Neuronal stem cell (in vitro differentiated cells): ENCODE data around the gene TNFSF12.

Experiments used
- DNase-seq: peaks from one replicate; pipeline ENCODE4 v3.0.0-alpha.2; 2013; ENCODE audit warnings: low spot score
- H2AFZ ChIP-seq: one replicate; pipeline ENCODE4 v1.6.1; 2013; ENCODE audit warnings: mild to moderate bottlenecking, low read length, inconsistent platforms
- H2AK5ac ChIP-seq: 2 replicates; pipeline ENCODE4 v1.6.1; 2013; ENCODE audit warnings: low read depth, mild to moderate bottlenecking, inconsistent platforms, low read length, moderate library complexity, mixed read lengths
- H2BK120ac ChIP-seq: 2 replicates; pipeline ENCODE4 v1.6.1; 2013; ENCODE audit warnings: low read depth, mild to moderate bottlenecking, inconsistent platforms, low read length, moderate library complexity, mixed read lengths
- H2BK12ac ChIP-seq: one replicate; pipeline ENCODE4 v1.6.1; 2013; ENCODE audit warnings: low read length, inconsistent platforms
- H2BK15ac ChIP-seq: 2 replicates; pipeline ENCODE4 v1.6.1; 2013; ENCODE audit warnings: mild to moderate bottlenecking, low read length, inconsistent platforms, mixed read lengths
- H2BK5ac ChIP-seq: one replicate; pipeline ENCODE4 v1.6.1; 2013; ENCODE audit warnings: inconsistent platforms, mild to moderate bottlenecking, low read length, moderate library complexity
- H3K14ac ChIP-seq: one replicate; pipeline ENCODE4 v1.6.1; 2013; ENCODE audit warnings: low read length, inconsistent platforms
- H3K18ac ChIP-seq: 2 replicates; pipeline ENCODE4 v1.6.1; 2013; ENCODE audit warnings: low read length, inconsistent platforms
- H3K23ac ChIP-seq: 2 replicates; pipeline ENCODE4 v1.6.1; 2013; ENCODE audit warnings: low read depth, mild to moderate bottlenecking, mixed read lengths, low read length, inconsistent platforms; ENCODE audit not compliant: poor library complexity
- H3K27ac ChIP-seq: replicated peaks from 3 replicates; pipeline ENCODE4 v1.5.1; 2013; ENCODE audit warnings: low read length, inconsistent platforms
- H3K27me3 ChIP-seq, 3 experiments: 2 replicates each; pipeline ENCODE4 v1.6.1; 2013; ENCODE audit warnings: low read length in 3 of 3, mild to moderate bottlenecking in 2 of 3, inconsistent platforms in 1 of 3, low read depth in 1 of 3, mixed read lengths in 1 of 3, moderate library complexity in 1 of 3; ENCODE audit not compliant: control insufficient read depth in 3 of 3, insufficient read depth in 3 of 3
- H3K36me3 ChIP-seq, 2 donors: replicated peaks in 1 of 2; 2 replicates each; pipeline ENCODE4 v1.6.1; 2013; ENCODE audit warnings: low read length in 2 of 2; ENCODE audit not compliant: control insufficient read depth in 2 of 2, insufficient read depth in 2 of 2
- H3K4ac ChIP-seq: 2 replicates; pipeline ENCODE4 v1.6.1; 2013; ENCODE audit warnings: inconsistent platforms, mild to moderate bottlenecking, low read length, moderate library complexity
- H3K4me1 ChIP-seq, 2 donors: 1 replicate in 1 of 2; 2 replicates in 1 of 2; pipeline ENCODE4 v1.6.1; 2013; ENCODE audit warnings: low read length in 2 of 2, low read depth in 1 of 2; ENCODE audit not compliant: control insufficient read depth in 2 of 2, insufficient read depth in 1 of 2
- H3K4me2 ChIP-seq: one replicate; pipeline ENCODE4 v1.6.1; 2013; ENCODE audit warnings: mild to moderate bottlenecking, low read length, inconsistent platforms; ENCODE audit not compliant: insufficient read depth, poor library complexity, severe bottlenecking
- H3K4me3 ChIP-seq, 2 donors: 2 replicates each; pipeline ENCODE4 v1.5.1; 2013; ENCODE audit warnings: low read length in 2 of 2, mild to moderate bottlenecking in 2 of 2, inconsistent platforms in 1 of 2, moderate library complexity in 1 of 2
- H3K79me1 ChIP-seq: one replicate; pipeline ENCODE4 v1.6.1; 2013; ENCODE audit warnings: low read depth, mild to moderate bottlenecking, inconsistent platforms, low read length, moderate library complexity
- H3K9ac ChIP-seq: one replicate; pipeline ENCODE4 v1.6.1; 2013; ENCODE audit warnings: mild to moderate bottlenecking, low read depth, low read length, inconsistent platforms; ENCODE audit not compliant: poor library complexity
- H3K9me3 ChIP-seq, 2 donors: replicated peaks in 1 of 2; 2 replicates each; pipeline versions ENCODE3 to v1.6.1; 2013; ENCODE audit warnings: low read length in 2 of 2, mild to moderate bottlenecking in 2 of 2, inconsistent platforms in 1 of 2, low read depth in 1 of 2, mixed read lengths in 1 of 2, moderate library complexity in 1 of 2; ENCODE audit not compliant: control insufficient read depth in 2 of 2, insufficient read depth in 1 of 2
- H4K8ac ChIP-seq: one replicate; pipeline ENCODE4 v1.6.1; 2013; ENCODE audit warnings: low read depth, mild to moderate bottlenecking, inconsistent platforms, low read length, moderate library complexity
- H4K91ac ChIP-seq: one replicate; pipeline ENCODE4 v1.6.1; 2013; ENCODE audit warnings: low read length, low read depth, mild to moderate bottlenecking, inconsistent platforms; ENCODE audit not compliant: poor library complexity
- WGBS, 2 donors: extraction: QIAGEN DNeasy Blood & Tissue Kit; methylation state at CpG; one replicate each; pipeline ENCODE4 v1.1.7; 2013; ENCODE audit warnings: missing lambda C conversion rate in 2 of 2, mixed read lengths in 1 of 2; ENCODE audit not compliant: insufficient read length in 2 of 2, insufficient replicate concordance in 1 of 2; ENCODE audit errors: extremely low coverage in 2 of 2; 5-methylcytosine and 5-hydroxymethylcytosine counted together

TNFSF12 gene

GRCh38 chr17:7573324-7574080 lies 24.6 kb downstream of the TNFSF12 start:
- H2AFZ ChIP-seq, result no peak overlapping the region
- peak overlapping the region; percentile 18 for H2BK12ac ChIP-seq
- H3K4ac ChIP-seq, result peak overlapping the region; percentile 90
- no peak overlapping the region for H4K8ac ChIP-seq
- H3K23ac ChIP-seq, result peak overlapping the region; percentile 95
- H3K9ac ChIP-seq, result peak overlapping the region; percentile 100
- peaks cover 61 to 77% of the 10 kb centered on the region in 2 donors for H3K36me3 ChIP-seq
- peak overlapping the region; percentile 67 for H3K4me2 ChIP-seq
- peak; percentile 84 for DNase-seq
- peak overlapping the region; percentile 94 for H4K91ac ChIP-seq
- H2BK5ac ChIP-seq, result peak overlapping the region; percentile 70
- peaks cover 14% of the 10 kb centered on the region in 2 donors for H3K4me1 ChIP-seq
- peak overlapping the region; percentile 53 for H2BK120ac ChIP-seq
- H3K27ac ChIP-seq, result peak overlapping the region; percentile 73
- peaks cover 0 to 3% of the 10 kb centered on the region in 2 donors for H3K9me3 ChIP-seq
- no peak overlapping the region for H2BK15ac ChIP-seq
- no CpG with 5 or more reads among the region's 71 CpGs for WGBS, 2 donors
- H3K27me3 ChIP-seq, result no peaks in the 10 kb centered on the region
- peak overlapping the region; percentile 98 to 100 for H3K4me3 ChIP-seq
- H3K14ac ChIP-seq, result peak overlapping the region; percentile 91
- peak overlapping the region; percentile 99 for H2AK5ac ChIP-seq
- peaks cover 14% of the 10 kb centered on the region for H3K79me1 ChIP-seq
- H3K18ac ChIP-seq, result peak overlapping the region; percentile 98

GRCh38 chr17:7574176-7574953 lies 25.5 kb downstream of the TNFSF12 start:
- Histone ChIP-seq H4K91ac (no peak overlapping the region), H3K9ac (peak overlapping the region; percentile 79), H3K23ac (peak overlapping the region; percentile 95), H3K79me1 (peaks cover 14% of the 10 kb centered on the region), H2AFZ (no peak overlapping the region), H2BK15ac (no peak overlapping the region), H2AK5ac (no peak overlapping the region), H2BK5ac (no peak overlapping the region), H3K36me3 (peaks cover 66 to 80% of the 10 kb centered on the region in 2 donors), H3K27ac (no peak overlapping the region), H3K18ac (no peak overlapping the region), H3K14ac (no peak overlapping the region), H2BK12ac (no peak overlapping the region), H4K8ac (no peak overlapping the region), H3K4me1 (peaks cover 14% of the 10 kb centered on the region in 2 donors), H2BK120ac (no peak overlapping the region), H3K4me2 (peak overlapping the region; percentile 67), H3K4me3 (peak overlapping the region; percentile 98 to 100), H3K9me3 (peaks cover 0 to 3% of the 10 kb centered on the region in 2 donors), H3K4ac (no peak overlapping the region), H3K27me3 (no peaks in the 10 kb centered on the region)
- WGBS, 2 donors, result no CpG with 5 or more reads among the region's 15 CpGs
- no peak for DNase-seq

GRCh38 chr17:7575481-7575883 lies 26.6 kb downstream of the TNFSF12 start:
- Histone ChIP-seq H3K79me1 (peaks cover 14% of the 10 kb centered on the region), H3K4ac (no peak overlapping the region), H2BK5ac (no peak overlapping the region), H3K14ac (no peak overlapping the region), H2AK5ac (no peak overlapping the region), H4K8ac (no peak overlapping the region), H3K18ac (no peak overlapping the region), H3K4me2 (no peak overlapping the region), H3K36me3 (peaks cover 61 to 80% of the 10 kb centered on the region in 2 donors), H3K4me3 (no peak overlapping the region), H2AFZ (no peak overlapping the region), H2BK12ac (no peak overlapping the region), H2BK15ac (no peak overlapping the region), H4K91ac (no peak overlapping the region), H3K27me3 (no peaks in the 10 kb centered on the region), H3K23ac (no peak overlapping the region), H3K9me3 (no peaks in the 10 kb centered on the region), H3K4me1 (peaks cover 14% of the 10 kb centered on the region in 2 donors), H2BK120ac (no peak overlapping the region), H3K27ac (no peak overlapping the region), H3K9ac (no peak overlapping the region)
- no peak for DNase-seq
- WGBS, 2 donors, result no CpG with 5 or more reads among the region's 1 CpG

GRCh38 chr17:7575959-7576358 lies 27.1 kb downstream of the TNFSF12 start:
- Histone ChIP-seq H3K4me3 (no peak overlapping the region), H2AK5ac (no peak overlapping the region), H3K23ac (no peak overlapping the region), H2AFZ (no peak overlapping the region), H3K4me2 (no peak overlapping the region), H3K27ac (no peak overlapping the region), H2BK5ac (no peak overlapping the region), H3K18ac (no peak overlapping the region), H2BK15ac (no peak overlapping the region), H3K9ac (no peak overlapping the region), H3K4me1 (peaks cover 14% of the 10 kb centered on the region in 2 donors), H3K4ac (no peak overlapping the region), H3K9me3 (no peaks in the 10 kb centered on the region), H3K27me3 (no peaks in the 10 kb centered on the region), H3K14ac (no peak overlapping the region), H4K8ac (no peak overlapping the region), H2BK12ac (no peak overlapping the region), H3K36me3 (peaks cover 57 to 80% of the 10 kb centered on the region in 2 donors), H2BK120ac (no peak overlapping the region), H3K79me1 (peaks cover 14% of the 10 kb centered on the region), H4K91ac (no peak overlapping the region)
- DNase-seq, result no peak
- no CpG with 5 or more reads among the region's 7 CpGs for WGBS, 2 donors
